Liver (tissue), 9 donors: ENCODE data around the gene TUBA4A. TPM values are rescaled to one million over a fixed set of nuclear protein-coding genes. Genes with fewer than 3 reads are reported as not detected.
"Not testable (repeated sequence)": the region's sequence is repeated elsewhere in the genome, so short reads cannot be mapped to it uniquely, and the experiment has no call there.

Experiments used
- DNase-seq: peaks from one replicate; pipeline ENCODE4 v3.0.0-alpha.2; 2017; ENCODE audit warnings: low spot score
- H3K27ac ChIP-seq, 2 donors: one replicate each; pipeline ENCODE4 v1.7.0; 2013; ENCODE audit warnings: inconsistent platforms in 2 of 2, low read length in 2 of 2, control low read depth in 1 of 2, low read depth in 1 of 2, mild to moderate bottlenecking in 1 of 2
- H3K27me3 ChIP-seq, 4 donors: one replicate each; pipeline versions ENCODE4 v1.6.1 to v1.7.0; 2013; ENCODE audit warnings: low read length in 3 of 4, inconsistent platforms in 1 of 4, mild to moderate bottlenecking in 1 of 4, moderate library complexity in 1 of 4; ENCODE audit not compliant: control insufficient read depth in 4 of 4, insufficient read depth in 4 of 4
- H3K36me3 ChIP-seq, 4 donors: one replicate each; pipeline versions ENCODE4 v1.6.1 to v1.7.0; 2013; ENCODE audit warnings: low read length in 3 of 4, mild to moderate bottlenecking in 3 of 4, low read depth in 1 of 4, moderate library complexity in 1 of 4; ENCODE audit not compliant: control insufficient read depth in 4 of 4, insufficient read depth in 3 of 4
- H3K4me1 ChIP-seq, 4 donors: one replicate each; pipeline versions ENCODE4 v1.6.1 to v1.7.0; 2013; ENCODE audit warnings: low read length in 3 of 4, mild to moderate bottlenecking in 3 of 4, moderate library complexity in 1 of 4; ENCODE audit not compliant: control insufficient read depth in 4 of 4, insufficient read depth in 4 of 4
- H3K4me3 ChIP-seq, 3 donors: one replicate each; pipeline versions ENCODE4 v1.6.1 to v1.7.0; 2013; ENCODE audit warnings: low read length in 3 of 3, control low read depth in 1 of 3, low read depth in 1 of 3, mild to moderate bottlenecking in 1 of 3
- H3K9ac ChIP-seq, 2 donors: one replicate each; pipeline ENCODE4 v1.7.0; 2013; ENCODE audit warnings: low read length in 2 of 2, mild to moderate bottlenecking in 2 of 2, moderate library complexity in 2 of 2, control low read depth in 1 of 2, low read depth in 1 of 2
- H3K9me3 ChIP-seq, 4 donors: one replicate each; pipeline versions ENCODE4 v1.6.1 to v1.7.0; 2013; ENCODE audit warnings: low read length in 3 of 4; ENCODE audit not compliant: control insufficient read depth in 4 of 4
- EGR1 ChIP-seq, 2 donors: IDR thresholded peaks; 2 replicates each; pipeline ENCODE4 v1.6.1; 2016 to 2018; ENCODE audit warnings: antibody characterized with exemption in 2 of 2, low read depth in 2 of 2
- FOXA1 ChIP-seq: IDR thresholded peaks from 2 replicates; pipeline ENCODE4 v1.6.1; 2016; ENCODE audit warnings: antibody characterized with exemption
- FOXA2 ChIP-seq: IDR thresholded peaks from 2 replicates; pipeline ENCODE4 v1.6.1; 2016; ENCODE audit warnings: antibody characterized with exemption
- GABPA ChIP-seq, 2 donors: IDR thresholded peaks in 1 of 2; conservative IDR thresholded peaks in 1 of 2; 2 replicates each; pipeline ENCODE4 v1.6.1; 2016; ENCODE audit warnings: antibody characterized with exemption in 2 of 2, mild to moderate bottlenecking in 1 of 2, moderate library complexity in 1 of 2
- HNF4G ChIP-seq: IDR thresholded peaks from 2 replicates; pipeline ENCODE4 v1.6.1; 2016; ENCODE audit warnings: antibody characterized with exemption
- JUND ChIP-seq, 2 donors: IDR thresholded peaks; 2 replicates each; pipeline ENCODE4 v1.6.1; 2016; ENCODE audit warnings: antibody characterized with exemption in 2 of 2
- NR2F2 ChIP-seq: IDR thresholded peaks from 2 replicates; pipeline ENCODE4 v1.6.1; 2016; ENCODE audit warnings: antibody characterized with exemption
- RAD21 ChIP-seq, 2 donors: IDR thresholded peaks; 2 replicates each; pipeline ENCODE4 v1.6.1; 2016; ENCODE audit warnings: antibody characterized with exemption in 2 of 2, mild to moderate bottlenecking in 2 of 2
- RXRA ChIP-seq, 2 donors: IDR thresholded peaks; 2 replicates each; pipeline ENCODE4 v1.6.1; 2017 to 2018; ENCODE audit warnings: antibody characterized with exemption in 2 of 2, mild to moderate bottlenecking in 1 of 2
- SP1 ChIP-seq: IDR thresholded peaks from 2 replicates; pipeline ENCODE4 v1.6.1; 2018; ENCODE audit warnings: antibody characterized with exemption, mild to moderate bottlenecking
- TAF1 ChIP-seq: conservative IDR thresholded peaks from 2 replicates; pipeline ENCODE4 v1.6.1; 2016; ENCODE audit warnings: antibody characterized with exemption, mild to moderate bottlenecking
- YY1 ChIP-seq: IDR thresholded peaks from 2 replicates; pipeline ENCODE4 v1.6.1; 2016; ENCODE audit warnings: antibody characterized with exemption, mild to moderate bottlenecking
- WGBS: extraction: QIAGEN DNeasy Blood & Tissue Kit; methylation state at CpG from one replicate; pipeline ENCODE4 v1.1.7; 2013; 5-methylcytosine and 5-hydroxymethylcytosine counted together
- polyA plus RNA-seq, 2 donors: library from polyadenylated mRNA; stranded (reverse) in 1 of 2; unstranded in 1 of 2; fragments of 200-250 nt in 1 of 2; fragments of >200 nt in 1 of 2; fragmentation: Nextera tagmentation in 1 of 2; extraction: Ambion mirVana in 1 of 2; gene quantifications; one replicate each; pipeline versions ENCODE4 v1.2.1 to v1.2.3, GENCODE V29; 2013 to 2015
- total RNA-seq, 2 donors: library from RNA; depleted of rRNA; stranded (reverse); fragments of >200 nt; gene quantifications; one replicate each; pipeline ENCODE4 v1.2.3, GENCODE V29; 2014
- TF ChIP-seq, protein P1 (sequence below): fragments of 150-350 bp; IDR thresholded peaks from 2 replicates; pipeline ENCODE4 v1.5.1; 2017; ENCODE audit warnings: improper control_type of control experiment, low read depth, low read length; ENCODE audit not compliant: missing input control
- TF ChIP-seq, protein P2 (sequence below): IDR thresholded peaks from 2 replicates; pipeline ENCODE4 v1.6.1; 2016; ENCODE audit warnings: antibody characterized with exemption, mild to moderate bottlenecking
- TF ChIP-seq, protein P3 (sequence below): IDR thresholded peaks from 2 replicates; pipeline ENCODE4 v1.6.1; 2016; ENCODE audit warnings: antibody characterized with exemption
- TF ChIP-seq, protein P4 (sequence below): IDR thresholded peaks from 2 replicates; pipeline ENCODE4 v1.6.1; 2016; ENCODE audit warnings: antibody characterized with exemption
- donor health status: healthy.
- donor health status: healthy.
- donor health status: healthy.
- donor health status: healthy.
- donor health status: healthy.

TUBA4A gene
- total and polyA plus RNA-seq, 4 donors = 16.2 to 63.1 (median 31.6) TPM

DNA sequence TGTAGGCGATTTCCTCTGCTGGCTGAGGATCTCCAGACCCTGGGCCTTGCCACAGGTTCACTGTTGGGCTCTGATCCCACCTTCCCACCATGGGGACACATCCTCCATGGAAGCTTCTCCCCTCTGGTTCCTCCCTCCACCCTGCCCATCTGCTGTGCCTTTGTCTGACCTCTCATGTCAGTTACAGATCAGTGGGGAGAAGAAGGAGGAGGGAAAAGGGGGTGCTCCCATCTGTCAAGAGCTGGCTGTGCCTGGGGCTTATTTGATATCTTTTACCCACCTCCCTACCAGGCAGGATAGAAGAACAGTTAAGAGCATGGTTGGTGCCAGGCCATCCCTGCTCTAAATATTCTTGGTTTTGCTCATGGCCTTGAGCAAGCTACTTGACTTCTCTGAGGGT lies 13.2 kb upstream of the TUBA4A start (continued):
- no peak for TF ChIP-seq TAF1
- TF ChIP-seq, protein P1, sequence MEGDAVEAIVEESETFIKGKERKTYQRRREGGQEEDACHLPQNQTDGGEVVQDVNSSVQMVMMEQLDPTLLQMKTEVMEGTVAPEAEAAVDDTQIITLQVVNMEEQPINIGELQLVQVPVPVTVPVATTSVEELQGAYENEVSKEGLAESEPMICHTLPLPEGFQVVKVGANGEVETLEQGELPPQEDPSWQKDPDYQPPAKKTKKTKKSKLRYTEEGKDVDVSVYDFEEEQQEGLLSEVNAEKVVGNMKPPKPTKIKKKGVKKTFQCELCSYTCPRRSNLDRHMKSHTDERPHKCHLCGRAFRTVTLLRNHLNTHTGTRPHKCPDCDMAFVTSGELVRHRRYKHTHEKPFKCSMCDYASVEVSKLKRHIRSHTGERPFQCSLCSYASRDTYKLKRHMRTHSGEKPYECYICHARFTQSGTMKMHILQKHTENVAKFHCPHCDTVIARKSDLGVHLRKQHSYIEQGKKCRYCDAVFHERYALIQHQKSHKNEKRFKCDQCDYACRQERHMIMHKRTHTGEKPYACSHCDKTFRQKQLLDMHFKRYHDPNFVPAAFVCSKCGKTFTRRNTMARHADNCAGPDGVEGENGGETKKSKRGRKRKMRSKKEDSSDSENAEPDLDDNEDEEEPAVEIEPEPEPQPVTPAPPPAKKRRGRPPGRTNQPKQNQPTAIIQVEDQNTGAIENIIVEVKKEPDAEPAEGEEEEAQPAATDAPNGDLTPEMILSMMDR = no peak
- no peak for TF ChIP-seq EGR1 (IDR thresholded peaks at IDR 0.05; ENCODE audit: low read depth in 2 of 2)
- no peak for TF ChIP-seq RAD21 (IDR thresholded peaks at IDR 0.05)
- no peak for TF ChIP-seq FOXA2

DNA sequence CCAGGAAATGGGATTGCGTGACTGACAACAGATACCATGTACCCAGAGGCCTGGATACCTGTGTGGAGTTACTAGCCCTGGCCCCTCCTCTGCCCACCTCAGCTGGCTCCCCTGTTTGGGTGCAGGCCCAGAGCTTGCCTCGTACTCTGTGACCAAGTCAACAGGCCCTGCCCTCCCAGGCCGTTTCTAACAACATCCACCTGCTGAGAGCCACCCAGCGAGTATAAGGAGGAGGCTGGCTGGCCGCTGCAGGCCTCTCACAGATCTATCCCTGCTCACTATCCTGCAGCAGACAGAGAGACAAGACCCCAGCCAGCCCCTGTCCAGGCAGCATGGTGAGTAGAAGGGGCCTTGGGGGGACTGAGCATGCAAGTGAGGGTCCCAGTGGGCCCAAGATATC lies 12.5 kb upstream of the TUBA4A start:
- H3K36me3 ChIP-seq = no peaks in the 10 kb centered on the region
- WGBS = 88% methylated on average over 5 of the region's 5 CpGs
- H3K4me3 ChIP-seq = no peak overlapping the region
- no peak overlapping the region for H3K9ac ChIP-seq
- H3K4me1 ChIP-seq = peaks cover 6 to 16% (median 12%) of the 10 kb centered on the region in 4 donors
- DNase-seq = no peak
- no peak overlapping the region for H3K27ac ChIP-seq
- no peaks in the 10 kb centered on the region for H3K27me3 ChIP-seq
- TF ChIP-seq GABPA (IDR thresholded peaks at IDR 0.05 in 1 of 2, conservative IDR thresholded peaks at IDR 0.05 in 1 of 2) (no peak), FOXA1 (no peak), SP1 (no peak), RXRA (IDR thresholded peaks at IDR 0.05) (no peak), FOXA2 (no peak), HNF4G (no peak)
- TF ChIP-seq, protein P2, sequence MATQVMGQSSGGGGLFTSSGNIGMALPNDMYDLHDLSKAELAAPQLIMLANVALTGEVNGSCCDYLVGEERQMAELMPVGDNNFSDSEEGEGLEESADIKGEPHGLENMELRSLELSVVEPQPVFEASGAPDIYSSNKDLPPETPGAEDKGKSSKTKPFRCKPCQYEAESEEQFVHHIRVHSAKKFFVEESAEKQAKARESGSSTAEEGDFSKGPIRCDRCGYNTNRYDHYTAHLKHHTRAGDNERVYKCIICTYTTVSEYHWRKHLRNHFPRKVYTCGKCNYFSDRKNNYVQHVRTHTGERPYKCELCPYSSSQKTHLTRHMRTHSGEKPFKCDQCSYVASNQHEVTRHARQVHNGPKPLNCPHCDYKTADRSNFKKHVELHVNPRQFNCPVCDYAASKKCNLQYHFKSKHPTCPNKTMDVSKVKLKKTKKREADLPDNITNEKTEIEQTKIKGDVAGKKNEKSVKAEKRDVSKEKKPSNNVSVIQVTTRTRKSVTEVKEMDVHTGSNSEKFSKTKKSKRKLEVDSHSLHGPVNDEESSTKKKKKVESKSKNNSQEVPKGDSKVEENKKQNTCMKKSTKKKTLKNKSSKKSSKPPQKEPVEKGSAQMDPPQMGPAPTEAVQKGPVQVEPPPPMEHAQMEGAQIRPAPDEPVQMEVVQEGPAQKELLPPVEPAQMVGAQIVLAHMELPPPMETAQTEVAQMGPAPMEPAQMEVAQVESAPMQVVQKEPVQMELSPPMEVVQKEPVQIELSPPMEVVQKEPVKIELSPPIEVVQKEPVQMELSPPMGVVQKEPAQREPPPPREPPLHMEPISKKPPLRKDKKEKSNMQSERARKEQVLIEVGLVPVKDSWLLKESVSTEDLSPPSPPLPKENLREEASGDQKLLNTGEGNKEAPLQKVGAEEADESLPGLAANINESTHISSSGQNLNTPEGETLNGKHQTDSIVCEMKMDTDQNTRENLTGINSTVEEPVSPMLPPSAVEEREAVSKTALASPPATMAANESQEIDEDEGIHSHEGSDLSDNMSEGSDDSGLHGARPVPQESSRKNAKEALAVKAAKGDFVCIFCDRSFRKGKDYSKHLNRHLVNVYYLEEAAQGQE = no peak
- TF ChIP-seq, protein P3, sequence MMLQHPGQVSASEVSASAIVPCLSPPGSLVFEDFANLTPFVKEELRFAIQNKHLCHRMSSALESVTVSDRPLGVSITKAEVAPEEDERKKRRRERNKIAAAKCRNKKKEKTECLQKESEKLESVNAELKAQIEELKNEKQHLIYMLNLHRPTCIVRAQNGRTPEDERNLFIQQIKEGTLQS = no peak
- TF ChIP-seq, protein P4, sequence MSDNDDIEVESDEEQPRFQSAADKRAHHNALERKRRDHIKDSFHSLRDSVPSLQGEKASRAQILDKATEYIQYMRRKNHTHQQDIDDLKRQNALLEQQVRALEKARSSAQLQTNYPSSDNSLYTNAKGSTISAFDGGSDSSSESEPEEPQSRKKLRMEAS = no peak
- no peaks in the 10 kb centered on the region for H3K9me3 ChIP-seq

DNA sequence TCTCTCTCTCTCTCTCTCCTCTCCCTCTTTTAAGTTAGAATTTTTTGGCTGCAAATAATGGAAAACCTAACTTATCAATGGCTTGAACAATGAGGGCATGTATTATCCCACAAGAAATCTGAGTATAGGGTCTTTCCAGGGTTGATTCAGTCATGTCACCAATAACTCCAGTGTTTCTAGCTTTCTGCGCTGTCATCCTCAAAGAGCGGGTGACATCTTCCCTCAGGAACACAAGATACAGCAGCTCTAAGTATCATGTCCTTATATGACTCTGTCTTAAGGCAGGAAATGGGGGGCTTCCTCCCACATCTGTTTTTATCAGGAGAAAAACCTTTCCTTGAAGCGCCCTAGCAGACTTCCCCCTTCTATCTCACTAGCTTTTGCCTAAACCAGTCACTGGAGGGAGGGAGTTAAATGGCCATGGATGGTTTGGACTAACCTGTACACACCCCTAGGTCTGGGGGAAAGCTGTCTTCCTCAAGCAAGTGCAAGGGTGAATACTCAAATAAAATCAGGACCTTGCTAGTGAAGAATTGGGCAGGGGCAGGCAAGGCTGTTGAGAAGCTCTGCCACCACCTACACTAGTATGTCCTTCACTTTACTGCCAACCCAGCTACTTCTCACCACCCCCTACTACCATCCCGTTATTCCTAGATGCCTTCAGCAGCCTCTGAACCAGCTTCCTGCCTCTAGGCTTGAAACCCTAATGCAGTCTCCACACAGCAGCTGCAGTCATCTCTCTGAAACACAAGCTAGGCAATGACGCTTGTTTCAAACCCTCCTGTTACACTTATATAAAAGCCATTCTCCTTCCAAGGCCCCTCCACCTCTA lies 7.5 kb upstream of the TUBA4A start:
- TF ChIP-seq JUND (IDR thresholded peaks at IDR 0.05) (no peak), GABPA (IDR thresholded peaks at IDR 0.05 in 1 of 2, conservative IDR thresholded peaks at IDR 0.05 in 1 of 2) (no peak), NR2F2 (no peak), FOXA1 (no peak), YY1 (no peak), SP1 (no peak), RXRA (IDR thresholded peaks at IDR 0.05) (no peak), FOXA2 (no peak), TAF1 (no peak), RAD21 (IDR thresholded peaks at IDR 0.05) (no peak), EGR1 (IDR thresholded peaks at IDR 0.05; ENCODE audit: low read depth in 2 of 2) (no peak)
- TF ChIP-seq, protein P2 = no peak
- TF ChIP-seq, protein P3 = no peak
- H3K9ac ChIP-seq = no peak overlapping the region
- H3K27ac ChIP-seq = no peak overlapping the region
- H3K4me1 ChIP-seq = no peaks in the 10 kb centered on the region
- no peaks in the 10 kb centered on the region for H3K36me3 ChIP-seq
- no peaks in the 10 kb centered on the region for H3K9me3 ChIP-seq
- no peak overlapping the region for H3K4me3 ChIP-seq
- WGBS = 75% methylated on average over 5 of the region's 5 CpGs
- no peak for DNase-seq
- H3K27me3 ChIP-seq = no peaks in the 10 kb centered on the region

DNA sequence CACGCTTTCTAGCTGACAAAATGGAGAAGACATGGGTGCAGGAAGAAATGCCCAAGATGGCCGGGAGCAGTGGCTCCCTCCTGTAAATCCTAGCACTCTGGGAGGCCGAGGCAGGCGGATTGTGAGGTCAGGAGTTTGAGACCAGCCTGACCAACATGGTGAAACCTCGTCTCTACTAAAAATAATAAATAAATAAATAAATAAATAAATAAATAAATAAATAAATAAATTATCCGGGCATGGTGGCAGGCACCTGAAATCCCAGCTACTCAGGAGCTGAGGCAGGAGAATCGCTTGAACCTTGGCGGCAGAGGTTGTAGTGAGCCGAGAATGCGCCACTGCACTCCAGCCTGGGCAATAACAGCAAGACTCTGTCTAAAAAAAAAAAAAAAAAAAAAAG lies 5.2 kb upstream of the TUBA4A start:
- WGBS = 89% methylated on average over 10 of the region's 10 CpGs

More for the DNA sequence above, 5.2 kb upstream of the TUBA4A start:
- not testable (repeated sequence) for H3K27ac ChIP-seq, H3K9ac ChIP-seq, H3K4me3 ChIP-seq, H3K27me3 ChIP-seq, H3K36me3 ChIP-seq, H3K9me3 ChIP-seq, DNase-seq, H3K4me1 ChIP-seq
